ENCODE measurements around the gene SGSM1.

The SGSM1 gene

GRCh38 chr22:24951942-24952836 is 146.2 kb downstream of the SGSM1 start, which contains the start of gene KIAA1671:
TSS of gene KIAA1671 (plus strand) at chr22:24952716. CDS start at chr22:25028000, 75,284 bp downstream.
- peak; percentile 83 for DNase-seq (ENCODE audit: low spot score)

- no peak for DNase-seq (ENCODE audit: low spot score)
Measured at GRCh38 chr22:24952837-24953383, 146.9 kb downstream of the SGSM1 start.

GRCh38 chr22:24953384-24954113 is 147.5 kb downstream of the SGSM1 start:
- DNase-seq (ENCODE audit: low spot score): no peak

- no peak for DNase-seq (ENCODE audit: low spot score)
Measured at GRCh38 chr22:24954114-24954463, 148.1 kb downstream of the SGSM1 start.

GRCh38 chr22:24954856-24955255 is 148.8 kb downstream of the SGSM1 start:
- no peak for DNase-seq (ENCODE audit: low spot score)

- DNase-seq (ENCODE audit: low spot score): no peak
Measured at GRCh38 chr22:24957043-24957442, 151.0 kb downstream of the SGSM1 start.

- DNase-seq (ENCODE audit: low spot score): no peak
Measured at GRCh38 chr22:24961217-24961844, 155.3 kb downstream of the SGSM1 start.

GRCh38 chr22:24962094-24962493 is 156.1 kb downstream of the SGSM1 start:
- no peak for DNase-seq (ENCODE audit: low spot score)

GRCh38 chr22:24962835-24963234 is 156.8 kb downstream of the SGSM1 start:
- DNase-seq (ENCODE audit: low spot score): no peak

- no peak for DNase-seq (ENCODE audit: low spot score)
Measured at GRCh38 chr22:24964441-24964840, 158.4 kb downstream of the SGSM1 start.

GRCh38 chr22:24965822-24966626 is 160.0 kb downstream of the SGSM1 start:
- no peak for DNase-seq (ENCODE audit: low spot score)

- no peak for DNase-seq (ENCODE audit: low spot score)
Measured at GRCh38 chr22:24968066-24968561, 162.1 kb downstream of the SGSM1 start.

- no peak for DNase-seq (ENCODE audit: low spot score)
Measured at GRCh38 chr22:24969560-24970301, 163.7 kb downstream of the SGSM1 start.

- no peak for DNase-seq (ENCODE audit: low spot score)
Measured at GRCh38 chr22:24972369-24972768, 166.4 kb downstream of the SGSM1 start.

GRCh38 chr22:24973872-24974271 is 167.9 kb downstream of the SGSM1 start:
- no peak for DNase-seq (ENCODE audit: low spot score)

GRCh38 chr22:24975125-24975640 is 169.2 kb downstream of the SGSM1 start:
- DNase-seq (ENCODE audit: low spot score): no peak

GRCh38 chr22:24975813-24976341 is 169.9 kb downstream of the SGSM1 start:
- no peak for DNase-seq (ENCODE audit: low spot score)

- DNase-seq (ENCODE audit: low spot score): no peak
Measured at GRCh38 chr22:24976442-24977218, 170.6 kb downstream of the SGSM1 start.
